Activated CD8-positive, alpha-beta memory T cell treated with anti-CD3 and anti-CD28 coated beads, Interleukin-2, amount 50 U/mL, for 24 hours (primary cell): ENCODE measurements around the gene SCAMP4.

Experiments
- DNase-seq: peaks from one replicate; pipeline ENCODE4 v3.0.0-alpha.2; 2020; ENCODE audit errors: extremely low read depth

SCAMP4 gene

GRCh38 chr19:1956868-1957492, 51.8 kb downstream of the SCAMP4 start:
- no peak for DNase-seq

- no peak for DNase-seq
These were observed 52.5 kb downstream of the SCAMP4 start for GRCh38 chr19:1957562-1958248.

- DNase-seq, result no peak
These were observed 54.9 kb downstream of the SCAMP4 start for GRCh38 chr19:1959928-1960589.

GRCh38 chr19:1961000-1961883, 56.0 kb downstream of the SCAMP4 start:
- DNase-seq, result no peak

GRCh38 chr19:1962674-1963073, 57.5 kb downstream of the SCAMP4 start:
- no peak for DNase-seq

GRCh38 chr19:1967087-1967608, 61.9 kb downstream of the SCAMP4 start:
- no peak for DNase-seq

GRCh38 chr19:1968279-1969175, 63.3 kb downstream of the SCAMP4 start:
- no peak for DNase-seq

- DNase-seq, result no peak
These were observed 64.2 kb downstream of the SCAMP4 start for GRCh38 chr19:1969176-1970002.

- DNase-seq, result no peak
These were observed 65.0 kb downstream of the SCAMP4 start for GRCh38 chr19:1970003-1970805.

GRCh38 chr19:1970806-1971502, 65.8 kb downstream of the SCAMP4 start:
- DNase-seq, result no peak

- DNase-seq, result no peak
These were observed 69.4 kb downstream of the SCAMP4 start for GRCh38 chr19:1974381-1975161.

GRCh38 chr19:1975162-1975480, 69.9 kb downstream of the SCAMP4 start:
- no peak for DNase-seq
